ENCODE measurements around the gene PPP6R2. TPM values are rescaled to one million over a fixed set of nuclear protein-coding genes. Genes with fewer than 3 reads are reported as not detected.

Gene PPP6R2, protein sequence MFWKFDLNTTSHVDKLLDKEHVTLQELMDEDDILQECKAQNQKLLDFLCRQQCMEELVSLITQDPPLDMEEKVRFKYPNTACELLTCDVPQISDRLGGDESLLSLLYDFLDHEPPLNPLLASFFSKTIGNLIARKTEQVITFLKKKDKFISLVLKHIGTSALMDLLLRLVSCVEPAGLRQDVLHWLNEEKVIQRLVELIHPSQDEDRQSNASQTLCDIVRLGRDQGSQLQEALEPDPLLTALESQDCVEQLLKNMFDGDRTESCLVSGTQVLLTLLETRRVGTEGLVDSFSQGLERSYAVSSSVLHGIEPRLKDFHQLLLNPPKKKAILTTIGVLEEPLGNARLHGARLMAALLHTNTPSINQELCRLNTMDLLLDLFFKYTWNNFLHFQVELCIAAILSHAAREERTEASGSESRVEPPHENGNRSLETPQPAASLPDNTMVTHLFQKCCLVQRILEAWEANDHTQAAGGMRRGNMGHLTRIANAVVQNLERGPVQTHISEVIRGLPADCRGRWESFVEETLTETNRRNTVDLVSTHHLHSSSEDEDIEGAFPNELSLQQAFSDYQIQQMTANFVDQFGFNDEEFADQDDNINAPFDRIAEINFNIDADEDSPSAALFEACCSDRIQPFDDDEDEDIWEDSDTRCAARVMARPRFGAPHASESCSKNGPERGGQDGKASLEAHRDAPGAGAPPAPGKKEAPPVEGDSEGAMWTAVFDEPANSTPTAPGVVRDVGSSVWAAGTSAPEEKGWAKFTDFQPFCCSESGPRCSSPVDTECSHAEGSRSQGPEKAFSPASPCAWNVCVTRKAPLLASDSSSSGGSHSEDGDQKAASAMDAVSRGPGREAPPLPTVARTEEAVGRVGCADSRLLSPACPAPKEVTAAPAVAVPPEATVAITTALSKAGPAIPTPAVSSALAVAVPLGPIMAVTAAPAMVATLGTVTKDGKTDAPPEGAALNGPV
- total RNA-seq = 65.4 TPM

DNA sequence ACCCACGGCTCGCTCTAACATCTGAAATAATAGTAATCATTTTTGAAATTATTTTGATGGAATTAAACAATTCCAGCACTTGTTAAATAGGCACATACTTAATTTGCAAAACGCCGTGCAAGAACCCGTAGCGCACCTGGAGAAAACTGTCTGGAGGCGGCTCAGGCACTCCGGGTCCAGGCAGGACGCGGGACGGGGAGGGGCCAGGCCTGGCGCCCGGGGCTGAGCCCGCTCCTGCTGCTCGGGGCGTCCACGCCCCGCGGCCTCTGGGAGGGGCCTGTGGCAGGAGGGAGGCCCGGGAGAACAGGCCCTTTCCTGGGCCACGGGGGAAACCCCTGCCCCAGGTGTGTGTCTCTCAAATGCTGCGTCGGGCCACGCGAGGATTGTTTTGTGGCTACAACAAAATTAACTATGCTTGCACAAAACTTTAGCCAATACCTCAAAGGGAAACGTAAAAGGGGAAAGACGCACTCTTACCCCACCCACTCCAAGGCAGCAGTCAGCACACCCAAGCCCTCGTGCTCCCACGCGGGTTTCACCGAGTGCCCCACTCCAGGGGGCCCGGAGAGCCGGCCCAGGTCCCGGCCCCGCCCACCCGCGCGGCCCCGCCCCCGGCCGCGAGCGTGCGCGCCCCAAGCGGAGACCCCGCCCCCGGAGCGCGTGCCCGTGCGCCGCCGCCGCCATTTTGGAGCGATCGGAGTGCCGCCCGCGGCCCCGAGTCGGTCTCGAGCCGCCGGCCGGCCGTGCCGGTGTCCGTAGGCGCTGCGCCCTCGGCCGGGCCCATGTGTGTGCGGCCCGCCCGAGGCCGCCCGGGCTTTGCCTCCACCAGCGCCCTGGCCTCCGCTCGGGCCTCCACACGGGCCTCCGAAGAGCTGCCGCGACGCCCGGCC, at the start of gene PPP6R2:
Gene PPP6R2 (plus strand): TSS at position 677 of the 890 bp plus-strand sequence. CDS start 50,582 bp downstream, outside the sequence.
- peak; percentile 88 for DNase-seq (ENCODE audit: low spot score)
- peak; percentile 93 for ATAC-seq

DNA sequence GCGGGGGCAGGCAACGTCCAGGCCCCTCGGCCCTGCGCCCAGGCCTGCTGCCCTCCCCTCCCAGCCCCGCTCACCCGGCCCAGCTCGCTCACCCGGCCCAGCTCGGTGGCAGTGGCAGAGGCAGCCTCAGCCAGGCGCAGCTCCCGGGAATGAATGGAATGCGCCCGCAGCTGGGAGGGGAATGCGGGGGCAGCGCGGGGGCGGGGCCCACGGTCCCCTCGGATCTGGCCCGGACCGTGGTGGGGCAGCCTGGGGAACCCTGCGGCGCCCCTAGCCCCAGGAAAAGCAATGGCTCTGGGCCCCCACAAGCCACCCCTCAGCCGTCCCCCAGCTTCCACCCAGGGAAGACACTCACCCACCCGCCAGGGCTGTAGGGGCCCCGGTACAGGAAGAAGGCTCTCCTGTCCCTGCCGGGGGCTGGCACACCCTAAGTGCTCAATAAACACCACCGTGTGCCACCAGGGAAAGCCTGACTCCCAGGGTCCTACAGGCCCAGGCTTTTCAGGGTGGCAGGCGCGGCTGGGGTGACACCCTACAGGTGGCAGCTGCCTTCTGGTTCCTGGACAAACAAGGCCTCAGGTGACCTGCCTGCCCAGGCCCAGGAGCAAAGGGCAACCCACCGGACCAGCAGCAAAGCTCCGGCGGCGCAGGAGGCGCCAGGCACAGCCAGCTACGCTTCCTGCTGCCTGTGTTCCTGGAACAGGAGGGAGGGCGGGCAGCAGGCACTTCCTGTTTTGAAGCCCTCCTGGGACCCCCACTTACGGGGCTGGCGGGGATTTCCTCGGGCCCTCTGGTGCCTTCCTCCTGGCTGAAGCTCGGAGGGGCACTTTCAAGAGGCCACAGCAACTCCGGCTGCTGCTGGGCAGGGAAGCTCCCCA, 49.4 kb upstream of the PPP6R2 start:
- DNase-seq (ENCODE audit: low spot score) (peak; percentile 94), ATAC-seq (peak; percentile 73)

DNA sequence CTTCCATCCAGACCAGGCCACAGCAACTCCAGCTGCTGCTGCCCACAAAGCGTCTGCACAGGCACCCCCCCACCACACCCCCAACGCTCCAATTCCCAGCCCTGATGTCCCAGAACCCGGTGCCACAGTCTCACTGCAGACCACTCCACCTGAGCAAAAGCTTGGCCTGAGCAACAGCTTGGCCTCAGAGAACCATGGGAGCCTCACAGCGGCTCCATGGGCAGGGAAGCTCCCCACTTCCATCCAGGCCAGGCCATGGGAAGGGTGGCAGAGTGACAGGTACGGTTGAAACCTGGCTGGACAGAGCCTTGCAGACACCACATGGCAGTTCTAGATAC, 48.8 kb upstream of the PPP6R2 start:
- ATAC-seq (no peak), DNase-seq (ENCODE audit: low spot score) (no peak)

DNA sequence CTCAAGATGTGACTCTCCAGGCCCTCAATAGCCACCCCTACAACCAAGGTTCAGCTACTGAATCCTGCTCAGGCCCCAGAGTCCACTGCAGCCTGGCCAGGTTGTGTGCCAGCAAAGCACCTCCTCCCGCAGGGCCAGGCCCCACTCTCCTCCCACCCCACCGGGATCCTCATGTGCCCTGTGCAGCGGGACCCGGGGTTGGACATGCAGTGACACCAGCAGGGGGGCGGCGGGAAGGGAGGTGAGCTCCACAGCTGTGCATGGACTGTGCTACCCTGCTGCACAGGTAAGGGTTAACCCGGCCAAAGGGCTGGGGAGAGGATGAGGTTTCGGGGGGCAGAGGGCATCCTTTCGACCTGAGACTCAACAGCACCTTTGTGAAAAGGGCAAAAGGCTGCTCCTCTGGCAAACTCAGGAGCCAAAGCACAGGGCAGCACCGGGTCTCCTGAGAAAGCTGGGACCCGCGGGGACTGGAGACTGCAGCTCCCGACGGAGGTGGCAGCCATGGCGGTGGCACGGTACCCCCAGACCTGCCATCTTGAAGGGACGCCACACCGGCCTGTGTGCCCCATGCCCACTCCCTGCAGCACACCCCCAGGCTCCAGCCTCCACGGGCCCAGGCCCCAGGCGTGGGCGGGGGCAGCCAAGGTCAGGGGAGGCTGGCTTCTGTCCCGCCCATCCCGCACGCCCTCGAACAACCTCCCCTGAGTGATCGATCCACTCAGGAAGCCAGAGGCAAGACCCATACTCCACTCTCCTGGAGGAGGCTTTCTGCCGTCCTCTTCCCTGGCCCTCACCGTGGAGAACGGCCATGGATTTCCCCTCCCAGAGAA, 46.3 kb upstream of the PPP6R2 start:
- ATAC-seq (peak; percentile 33), DNase-seq (ENCODE audit: low spot score) (peak; percentile 82)

DNA sequence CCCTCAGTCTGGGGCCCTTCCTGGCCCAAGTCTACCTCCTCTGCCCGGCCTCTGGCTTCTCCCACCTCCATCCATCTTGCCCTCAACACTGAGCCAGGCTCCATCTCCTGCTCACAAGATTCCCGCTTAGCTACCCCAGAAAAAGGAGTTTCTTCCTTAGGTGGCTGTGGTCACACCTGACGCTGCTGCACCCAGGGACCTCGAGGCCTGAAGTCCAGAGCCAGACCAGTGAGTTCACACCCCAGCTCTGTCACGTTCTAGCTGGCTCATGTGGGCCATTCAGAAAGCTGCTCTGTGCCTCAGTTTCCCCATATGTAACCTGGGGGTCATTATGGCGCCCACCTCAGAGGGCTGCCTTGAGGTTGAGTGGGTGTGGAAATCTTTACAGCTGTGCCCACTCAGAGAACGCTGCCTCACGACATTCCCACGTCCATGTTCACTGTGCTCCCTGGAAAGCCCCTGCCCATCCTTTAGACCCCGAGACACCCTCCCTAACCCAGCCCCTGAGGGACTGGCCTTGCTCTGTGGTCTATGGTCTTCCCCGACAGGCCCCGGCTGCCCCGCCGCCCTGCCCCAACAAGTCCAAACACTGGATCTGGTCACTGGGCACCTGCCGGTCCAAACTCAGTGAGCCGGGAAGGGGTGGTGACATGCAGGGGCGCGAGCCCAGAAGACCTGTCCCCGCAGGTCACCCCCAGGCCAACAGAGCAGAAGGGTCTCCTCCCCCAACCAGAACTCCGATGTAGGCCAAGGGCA, 45.4 kb upstream of the PPP6R2 start:
- ATAC-seq (no peak), DNase-seq (ENCODE audit: low spot score) (no peak)

DNA sequence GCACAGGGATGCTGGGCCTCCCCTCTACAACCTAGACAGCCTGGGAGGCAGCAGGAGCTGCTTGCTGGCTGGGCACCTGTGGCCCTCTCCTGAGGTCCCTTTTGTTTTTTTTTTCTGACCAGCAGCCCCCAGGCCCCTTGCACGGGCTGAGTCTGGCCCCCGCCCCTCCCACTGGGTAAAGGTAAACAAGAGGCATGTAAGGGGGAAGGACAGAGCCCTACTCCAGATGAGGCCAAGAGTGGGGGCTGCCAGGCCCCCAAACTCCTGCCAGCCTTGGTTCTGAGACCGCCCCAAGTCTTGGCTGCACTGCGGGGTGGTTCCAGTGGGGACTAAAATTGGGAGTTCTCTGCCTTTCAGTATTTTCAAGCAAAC, 44.9 kb upstream of the PPP6R2 start:
- no peak for DNase-seq (ENCODE audit: low spot score)
- no peak for ATAC-seq

DNA sequence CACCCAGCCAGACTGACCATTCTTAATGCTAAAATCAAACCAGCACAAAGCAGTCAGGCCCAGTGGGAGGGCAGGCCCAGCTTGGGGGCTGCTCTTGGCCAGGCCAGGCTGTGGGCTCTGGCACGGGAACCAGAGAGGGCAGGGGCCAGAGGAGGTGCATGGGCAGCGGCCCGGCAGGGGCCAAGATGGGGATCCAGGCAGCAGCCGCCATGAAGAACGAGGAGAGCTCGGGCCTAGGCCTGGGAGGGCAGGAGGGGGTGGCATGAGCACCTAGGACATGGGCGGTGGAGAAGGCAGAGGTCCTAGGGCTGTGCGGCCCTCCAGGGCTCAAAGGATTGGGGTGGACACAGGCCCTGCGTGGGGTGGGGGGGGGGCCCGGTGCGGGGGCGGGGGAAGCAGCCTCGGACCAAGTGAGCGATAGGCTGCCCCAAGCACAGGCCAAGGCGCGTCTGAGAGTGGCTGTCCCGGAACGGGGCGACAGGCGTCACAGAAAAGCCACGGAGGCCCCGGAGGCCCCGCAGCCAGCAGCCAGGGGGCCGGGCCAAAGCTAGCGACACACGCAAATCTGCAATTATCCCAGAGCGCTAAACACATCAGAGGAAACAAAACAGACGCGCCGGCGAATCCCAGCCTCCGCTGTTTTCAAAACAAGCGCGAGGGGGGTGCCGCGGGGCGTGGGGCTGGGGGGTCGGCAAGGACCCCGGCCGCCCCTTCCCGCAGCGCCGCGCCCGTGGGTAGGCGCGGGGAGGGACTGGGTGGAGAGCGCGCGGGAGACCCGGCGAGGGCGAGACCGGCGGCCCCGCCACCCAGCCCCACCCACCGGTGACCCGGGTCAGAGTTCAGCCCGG, 44.0 kb upstream of the PPP6R2 start:
- ATAC-seq (peak; percentile 0), DNase-seq (ENCODE audit: low spot score) (no peak)

DNA sequence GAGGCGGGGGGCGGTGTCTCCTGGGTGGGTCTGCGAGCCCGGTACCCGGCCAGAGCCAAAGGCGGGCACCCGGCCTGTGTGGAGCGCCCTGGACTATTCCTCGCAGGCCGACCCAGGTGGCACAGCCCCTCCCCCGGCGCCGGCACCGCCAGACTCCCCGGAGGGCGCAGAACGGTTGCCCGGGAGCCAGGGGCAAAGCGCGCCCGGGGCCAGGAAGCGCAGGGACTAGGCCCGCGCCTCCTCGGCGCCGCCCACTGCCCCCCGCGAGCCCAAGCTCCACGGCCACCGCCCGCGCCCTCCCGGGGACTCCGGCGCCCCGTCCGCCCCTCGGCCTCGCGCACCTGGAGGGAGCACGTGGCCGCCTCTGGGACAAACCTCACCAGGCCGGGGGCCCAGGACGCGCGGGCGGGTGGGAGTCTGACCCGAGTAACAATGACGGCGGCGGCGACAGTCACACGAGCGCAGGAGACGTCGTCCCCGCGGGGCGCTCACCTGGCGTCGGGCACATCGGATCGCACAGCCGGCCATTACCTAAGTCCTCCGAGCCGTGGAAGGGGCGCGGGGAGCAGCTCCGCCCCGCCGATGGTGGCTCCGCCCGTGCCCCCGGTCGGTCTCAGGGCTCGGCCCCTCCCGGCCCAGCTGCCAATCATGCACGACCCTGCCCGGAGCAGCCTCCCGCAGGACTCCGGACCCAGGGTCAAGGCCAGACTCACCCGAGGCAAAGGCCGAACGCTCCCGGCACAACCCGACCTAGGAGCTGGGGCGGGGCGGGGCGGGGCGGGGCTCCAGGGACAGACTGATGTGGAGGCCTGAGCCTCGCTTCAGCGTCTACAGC, 43.1 kb upstream of the PPP6R2 start:
- ATAC-seq (peak; percentile 69), DNase-seq (ENCODE audit: low spot score) (peak; percentile 98)

DNA sequence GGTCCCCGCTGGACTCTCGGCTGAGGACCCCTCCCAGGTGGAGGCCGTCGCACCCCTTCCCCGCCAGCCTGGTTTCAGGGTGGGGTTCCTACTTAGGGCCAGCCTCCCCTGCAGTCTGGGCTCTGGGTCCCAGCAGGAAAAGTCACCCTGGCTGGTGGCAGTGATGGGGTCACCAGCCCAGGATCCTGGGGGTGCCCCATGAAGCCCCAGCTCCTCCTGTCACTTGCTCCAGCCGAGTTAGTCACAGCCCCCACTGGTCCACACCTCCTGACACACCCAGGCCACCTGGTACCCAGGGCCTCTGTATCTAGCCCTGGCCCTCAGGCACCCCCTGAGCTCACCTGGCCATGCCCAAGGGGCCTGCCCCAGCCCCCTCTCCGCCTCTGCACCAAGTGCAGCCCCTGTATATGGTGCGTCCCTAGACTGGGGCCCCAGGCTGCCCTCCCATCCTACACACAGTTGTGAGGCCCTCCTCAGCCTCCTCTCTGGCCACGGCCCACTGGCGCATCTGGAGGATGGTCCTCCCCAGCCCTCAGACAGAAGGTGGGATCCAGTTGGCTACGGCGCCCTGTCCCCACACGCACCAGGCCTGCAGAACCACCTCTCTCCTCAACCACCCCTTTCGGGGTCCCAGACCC, 42.4 kb upstream of the PPP6R2 start:
- no peak for ATAC-seq
- no peak for DNase-seq (ENCODE audit: low spot score)

DNA sequence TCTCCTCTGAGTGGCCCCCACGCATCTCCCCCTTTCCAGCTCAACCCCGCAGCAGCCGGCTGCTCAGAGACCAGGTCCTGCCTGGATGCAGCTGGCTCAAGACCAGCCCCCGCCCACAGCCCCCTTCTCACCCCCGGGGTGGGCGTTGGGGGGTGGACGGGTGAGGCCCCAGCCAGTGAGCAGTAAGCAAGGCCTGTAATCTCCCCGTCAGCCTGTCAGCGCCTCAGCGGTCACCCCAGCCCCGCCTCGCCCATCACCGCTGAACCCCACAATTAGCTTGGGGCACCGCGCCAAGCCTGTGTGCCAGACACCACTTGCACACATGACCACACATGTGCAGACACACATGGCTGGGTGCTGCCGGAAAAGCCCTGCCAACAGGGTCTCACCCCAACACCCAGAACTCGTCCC, 41.5 kb upstream of the PPP6R2 start:
- ATAC-seq (no peak), DNase-seq (ENCODE audit: low spot score) (no peak)

DNA sequence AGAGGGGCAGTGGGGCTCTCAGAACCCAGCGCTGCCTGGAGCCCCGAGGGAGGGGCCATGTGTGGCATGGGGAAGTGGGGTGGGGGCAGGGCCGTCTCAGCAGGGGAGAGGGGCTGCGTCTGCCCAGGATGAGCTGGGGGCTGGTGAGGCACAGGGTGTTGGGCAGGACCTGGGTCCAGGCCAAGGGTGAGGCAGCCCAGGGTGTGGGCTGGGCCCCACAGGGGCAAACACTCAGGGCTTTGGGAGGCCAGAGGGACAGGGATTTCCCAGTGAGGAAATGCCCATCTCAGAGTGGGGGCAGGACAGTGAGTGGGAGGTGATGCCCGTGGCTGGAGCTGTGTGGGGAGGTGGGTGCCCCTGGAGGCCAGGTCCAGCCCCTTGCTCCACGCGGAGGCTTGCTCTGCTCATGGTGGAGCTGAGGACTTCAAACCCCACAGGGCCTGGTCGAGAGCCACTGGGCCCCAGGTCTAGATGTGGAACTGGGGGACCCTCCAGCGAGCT, 41.0 kb upstream of the PPP6R2 start:
- ATAC-seq = no peak
- no peak for DNase-seq (ENCODE audit: low spot score)

DNA sequence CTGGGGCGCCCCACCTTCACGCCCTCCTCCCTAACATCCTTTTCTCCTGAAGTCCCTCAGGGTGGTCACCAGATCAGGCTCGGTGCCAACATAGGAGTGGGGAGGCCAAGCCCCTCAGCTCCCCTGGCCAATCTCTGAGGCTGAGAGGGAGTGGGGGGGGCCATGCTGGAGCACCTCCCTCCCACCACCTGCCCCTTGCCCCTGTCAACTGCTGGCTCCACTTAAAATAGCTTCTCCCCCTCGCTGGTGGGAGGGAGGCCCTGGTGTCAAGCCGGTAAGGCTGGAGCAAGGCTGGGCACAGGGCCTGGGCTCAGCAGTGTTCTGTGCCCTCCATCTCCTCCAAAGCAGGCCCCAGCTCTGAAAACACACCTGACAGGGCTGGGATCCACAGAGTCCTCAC, 40.6 kb upstream of the PPP6R2 start:
- no peak for DNase-seq (ENCODE audit: low spot score)
- no peak for ATAC-seq

DNA sequence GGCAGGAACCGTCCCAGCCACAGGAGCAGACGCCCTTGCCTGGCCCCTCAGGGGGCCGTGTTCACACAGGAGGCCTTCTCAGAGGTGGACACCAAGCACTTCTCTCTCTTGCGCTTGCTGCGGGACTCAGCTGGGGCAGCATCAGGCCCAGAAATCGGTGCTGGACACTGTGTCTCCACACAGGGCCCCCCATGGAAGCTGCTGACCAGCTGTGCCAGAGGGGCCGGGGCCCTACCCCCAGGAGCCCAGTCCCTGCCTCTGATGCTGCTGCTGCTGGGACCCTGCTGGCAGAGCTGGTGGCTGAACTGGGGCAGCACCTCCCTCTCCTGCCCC, 39.6 kb upstream of the PPP6R2 start:
- DNase-seq (ENCODE audit: low spot score) (no peak), ATAC-seq (no peak)

DNA sequence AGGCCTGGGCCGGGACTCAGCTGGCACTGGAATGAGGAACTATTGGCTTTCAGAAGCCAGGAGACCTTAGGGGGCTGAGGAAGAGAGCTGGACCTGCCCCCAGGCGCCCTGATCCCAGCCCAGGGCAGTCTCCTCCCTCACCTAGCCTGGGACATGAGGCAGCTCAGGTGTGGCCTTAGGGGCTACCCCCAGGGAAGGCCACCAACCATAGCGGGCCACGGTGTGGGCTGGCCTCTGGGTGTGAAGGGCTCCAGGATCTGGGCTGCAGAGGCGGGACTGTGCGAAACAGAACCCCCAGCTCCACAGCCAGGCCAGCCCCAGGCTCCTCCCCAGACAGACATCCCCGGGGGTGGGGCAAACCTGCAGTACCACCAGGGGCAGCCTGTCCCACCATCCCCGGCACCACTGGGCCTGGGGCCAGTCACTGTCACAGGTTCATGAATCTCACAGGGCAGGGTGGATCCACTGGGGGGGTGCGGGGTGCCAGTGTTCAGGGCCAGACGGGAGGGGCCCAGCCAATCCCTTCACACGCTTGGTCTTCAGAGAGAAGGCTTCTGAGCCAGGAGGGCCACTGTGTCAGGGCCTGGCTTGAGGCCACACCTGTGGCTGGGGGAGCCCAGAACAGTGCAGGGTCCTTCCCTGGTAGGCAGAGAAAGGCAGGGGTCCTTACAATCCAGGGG, 39.1 kb upstream of the PPP6R2 start:
- ATAC-seq (peak; percentile 9), DNase-seq (ENCODE audit: low spot score) (peak; percentile 71)

Measured in left lobe of liver (tissue), 2 donors.